HCT116 (cell line): ENCODE measurements around the gene SLF1.

Experiments
- POLR2A ChIP-seq: IDR thresholded peaks from 2 replicates; pipeline ENCODE4 v1.7.0; 2011; ENCODE audit warnings: borderline replicate concordance; ENCODE audit not compliant: insufficient read depth, insufficient read length; ENCODE audit errors: extremely low read depth
- TF ChIP-seq, protein P1 (sequence below), 3 experiments: fragments of 200-600 bp in 1 of 3; sonication (generic) in 1 of 3; IDR thresholded peaks in 2 of 3; conservative IDR thresholded peaks in 1 of 3; 2 replicates each; pipeline ENCODE4 v1.5.1; 2012 to 2017; ENCODE audit warnings: low read depth in 2 of 3, low read length in 2 of 3, antibody characterized with exemption in 1 of 3, borderline replicate concordance in 1 of 3, control low read depth in 1 of 3, mild to moderate bottlenecking in 1 of 3, mixed read lengths in 1 of 3, mixed run types in 1 of 3, moderate library complexity in 1 of 3; ENCODE audit not compliant: insufficient read depth in 1 of 3

DNA sequence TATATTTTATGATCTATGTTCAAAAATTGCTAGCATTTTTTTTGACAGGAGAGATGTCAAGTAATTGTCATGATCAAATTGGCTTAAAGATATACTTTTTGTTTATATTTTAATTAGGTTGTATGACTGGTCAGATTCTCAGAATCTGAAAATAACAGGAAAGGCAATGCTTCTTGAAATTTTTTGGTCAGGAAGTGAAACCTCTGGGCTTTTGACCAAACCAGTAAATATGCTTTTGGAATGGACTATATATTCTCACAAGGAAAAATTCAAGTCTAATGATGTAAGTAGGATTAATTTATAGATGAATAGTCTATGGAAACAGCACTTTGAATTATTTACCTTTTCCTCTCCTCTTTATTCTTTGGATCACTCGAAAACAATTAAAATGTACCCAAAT, 52.3 kb downstream of the SLF1 start:
- TF ChIP-seq, protein P1, sequence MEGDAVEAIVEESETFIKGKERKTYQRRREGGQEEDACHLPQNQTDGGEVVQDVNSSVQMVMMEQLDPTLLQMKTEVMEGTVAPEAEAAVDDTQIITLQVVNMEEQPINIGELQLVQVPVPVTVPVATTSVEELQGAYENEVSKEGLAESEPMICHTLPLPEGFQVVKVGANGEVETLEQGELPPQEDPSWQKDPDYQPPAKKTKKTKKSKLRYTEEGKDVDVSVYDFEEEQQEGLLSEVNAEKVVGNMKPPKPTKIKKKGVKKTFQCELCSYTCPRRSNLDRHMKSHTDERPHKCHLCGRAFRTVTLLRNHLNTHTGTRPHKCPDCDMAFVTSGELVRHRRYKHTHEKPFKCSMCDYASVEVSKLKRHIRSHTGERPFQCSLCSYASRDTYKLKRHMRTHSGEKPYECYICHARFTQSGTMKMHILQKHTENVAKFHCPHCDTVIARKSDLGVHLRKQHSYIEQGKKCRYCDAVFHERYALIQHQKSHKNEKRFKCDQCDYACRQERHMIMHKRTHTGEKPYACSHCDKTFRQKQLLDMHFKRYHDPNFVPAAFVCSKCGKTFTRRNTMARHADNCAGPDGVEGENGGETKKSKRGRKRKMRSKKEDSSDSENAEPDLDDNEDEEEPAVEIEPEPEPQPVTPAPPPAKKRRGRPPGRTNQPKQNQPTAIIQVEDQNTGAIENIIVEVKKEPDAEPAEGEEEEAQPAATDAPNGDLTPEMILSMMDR (IDR thresholded peaks at IDR 0.05 in 2 of 3, conservative IDR thresholded peaks at IDR 0.05 in 1 of 3; ENCODE audit: borderline replicate concordance in 1 of 3, insufficient read depth in 1 of 3, low read depth in 2 of 3, low read length in 2 of 3): no peak
- no peak for TF ChIP-seq POLR2A
